SK-N-SH (cell line): ENCODE results near the gene THSD4.

Experiments used
- CTCF ChIP-seq: fragments of 200-600 bp; sonication (generic); IDR thresholded peaks from 2 replicates; pipeline ENCODE4 v1.6.1; 2017; ENCODE audit warnings: antibody characterized with exemption, mild to moderate bottlenecking, moderate library complexity
- MXI1 ChIP-seq: IDR thresholded peaks from 2 replicates; pipeline ENCODE4 v1.6.1; 2012; ENCODE audit warnings: mild to moderate bottlenecking, low read depth, low read length, improper control_type of control experiment
- RAD21 ChIP-seq: IDR thresholded peaks from 2 replicates; pipeline ENCODE4 v1.6.1; 2012; ENCODE audit warnings: mild to moderate bottlenecking, low read length
- SIN3A ChIP-seq: IDR thresholded peaks from 2 replicates; pipeline ENCODE4 v1.6.1; 2012; ENCODE audit warnings: low read depth, mild to moderate bottlenecking, low read length, moderate library complexity, borderline replicate concordance
- SMC3 ChIP-seq: IDR thresholded peaks from 2 replicates; pipeline ENCODE4 v1.6.1; 2012; ENCODE audit warnings: low read depth, low read length, improper control_type of control experiment

GRCh38 chr15:71291723-71292122, 176.5 kb downstream of the THSD4 start:
- TF ChIP-seq MXI1 (no peak), SIN3A (no peak), SMC3 (no peak), RAD21 (no peak), CTCF (no peak)
